Gastrocnemius medialis (tissue), 4 donors: Measurements from ENCODE around the gene ZNF630. TPM values are rescaled to one million over a fixed set of nuclear protein-coding genes. Genes with fewer than 3 reads are reported as not detected.

ENCODE experiments used
- ATAC-seq, 2 donors: fragments of 150-250 bp; one replicate each; pipeline ENCODE4 v1.9.1; 2016
- DNase-seq, 2 donors: peaks; one replicate each; pipeline ENCODE4 v3.0.0-alpha.2; 2019
- H3K27ac ChIP-seq, 4 donors: fragments of 200-600 bp; sonication (generic); 1 replicate in 1 of 4; 2 replicates in 3 of 4; pipeline ENCODE4 v1.5.1; 2016 to 2018; ENCODE audit warnings: mild to moderate bottlenecking in 2 of 4, moderate library complexity in 1 of 4
- H3K27me3 ChIP-seq, 3 donors: fragments of 200-600 bp; sonication (generic) in 2 of 3; 1 replicate in 1 of 3; 2 replicates in 2 of 3; pipeline versions ENCODE4 v1.5.1 to v1.6.0; 2016 to 2019; ENCODE audit warnings: mild to moderate bottlenecking in 1 of 3, moderate library complexity in 1 of 3
- H3K36me3 ChIP-seq, 2 donors: fragments of 200-600 bp; sonication (generic) in 1 of 2; one replicate each; pipeline ENCODE4 v1.5.1; 2017 to 2018
- H3K4me1 ChIP-seq, 2 donors: fragments of 200-600 bp; sonication (generic) in 1 of 2; one replicate each; pipeline ENCODE4 v1.5.1; 2016 to 2017; ENCODE audit warnings: mild to moderate bottlenecking in 2 of 2
- H3K4me3 ChIP-seq, 4 donors: fragments of 200-600 bp; sonication (generic) in 3 of 4; 1 replicate in 1 of 4; 2 replicates in 3 of 4; pipeline ENCODE4 v1.5.1; 2016 to 2019; ENCODE audit warnings: mild to moderate bottlenecking in 2 of 4
- H3K9me3 ChIP-seq, 3 donors: fragments of 200-600 bp; sonication (generic) in 2 of 3; 1 replicate in 1 of 3; 2 replicates in 2 of 3; pipeline ENCODE4 v1.5.1; 2016 to 2019
- POLR2A ChIP-seq, 2 donors: fragments of 450-650 bp; IDR thresholded peaks; one replicate each; pipeline ENCODE4 v1.6.1; 2017; ENCODE audit warnings: antibody characterized with exemption in 2 of 2, mild to moderate bottlenecking in 2 of 2, moderate library complexity in 2 of 2
- in situ Hi-C, 4 donors: fragments of 200-750 bp; cut with MboI; loops; one replicate each; pipeline versions ENCODE4 v1.15.0 to v1.8.0; 2017; ENCODE audit warnings: low sequenced_read_pairs in 4 of 4
- intact Hi-C: fragments of 100-400 bp; cut with DNase I; formaldehyde crosslinking; loops from one replicate; pipeline ENCODE4 v1.15.1; 2023; ENCODE audit warnings: low total_unique reads
- total RNA-seq, 4 donors: library from RNA; depleted of rRNA; stranded (reverse); fragments of >200 nt; gene quantifications; one replicate each; pipeline versions ENCODE4 v1.1.0 to v1.2.3, GENCODE V29; 2016
- TF ChIP-seq, protein P1 (sequence below), 5 experiments: fragments of 450-650 bp in 3 of 5; fragments of 200-600 bp in 2 of 5; sonication (generic) in 2 of 5; IDR thresholded peaks in 4 of 5; conservative IDR thresholded peaks in 1 of 5; 1 replicate in 4 of 5; 2 replicates in 1 of 5; pipeline ENCODE4 v1.5.1; 2016 to 2019; ENCODE audit warnings: antibody characterized with exemption in 5 of 5, mild to moderate bottlenecking in 3 of 5, moderate library complexity in 3 of 5

ZNF630 gene
- total RNA-seq, 4 donors from 2014 or later: 0.18 to 0.82 (median 0.59) TPM

DNA sequence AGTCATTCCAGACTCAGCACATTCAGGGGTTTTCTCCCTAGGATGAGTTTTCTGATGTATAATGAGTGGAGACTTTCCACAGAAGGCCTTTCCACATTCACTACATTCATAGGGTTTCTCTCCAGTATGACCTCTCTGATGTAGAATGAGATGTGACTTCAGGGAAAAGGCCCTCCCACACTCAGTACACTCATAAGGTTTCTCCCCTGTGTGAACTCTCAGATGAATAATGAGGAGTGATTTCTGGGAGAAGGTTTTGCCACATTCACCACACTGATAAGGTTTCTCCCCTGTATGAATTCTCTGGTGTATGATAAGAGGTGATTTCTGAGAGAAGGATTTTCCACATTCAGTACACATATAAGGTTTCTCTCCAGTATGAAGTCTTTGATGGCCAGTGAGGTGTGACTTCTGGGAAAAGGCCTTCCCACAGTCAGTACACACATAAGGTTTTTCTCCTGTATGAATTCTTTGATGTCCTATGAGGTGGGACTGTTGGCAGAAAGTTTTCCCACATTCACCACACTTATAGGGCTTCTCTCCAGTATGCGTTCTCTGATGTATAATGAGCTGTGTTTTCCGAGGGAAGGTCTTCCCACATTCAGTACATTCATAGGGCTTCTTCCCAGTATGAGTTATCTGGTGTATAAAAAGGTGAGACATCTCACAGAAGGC lies 12.7 kb downstream of the ZNF630 start:
- intact Hi-C loops: no loop called here
- H3K36me3 ChIP-seq: no peaks in the 10 kb centered on the region

DNA sequence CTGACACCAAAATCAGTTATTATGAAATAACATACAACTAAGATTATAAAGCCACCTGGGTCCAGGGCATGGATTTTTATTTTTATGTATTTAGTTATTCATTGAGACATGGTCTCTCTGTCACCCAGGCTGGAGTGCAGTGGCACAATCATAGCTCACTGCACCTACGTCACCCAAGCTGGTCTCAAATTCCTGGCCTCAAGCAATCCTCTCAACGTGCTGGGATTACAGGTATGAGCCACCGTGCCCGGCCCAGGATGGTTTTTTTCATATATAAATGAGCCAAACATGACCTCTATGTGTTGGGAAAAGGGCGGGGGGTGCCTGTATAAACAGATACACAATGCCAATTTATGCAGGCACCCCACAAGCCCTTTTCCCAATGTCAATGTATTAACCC lies 24.6 kb downstream of the ZNF630 start:
- Histone ChIP-seq H3K36me3 (no peaks in the 10 kb centered on the region), H3K4me3 (no peak overlapping the region), H3K4me1 (no peaks in the 10 kb centered on the region), H3K27ac (no peak overlapping the region), H3K9me3 (no peaks in the 10 kb centered on the region), H3K27me3 (no peaks in the 10 kb centered on the region)
- ATAC-seq (no peak), DNase-seq (no peak)
- TF ChIP-seq, protein P1, sequence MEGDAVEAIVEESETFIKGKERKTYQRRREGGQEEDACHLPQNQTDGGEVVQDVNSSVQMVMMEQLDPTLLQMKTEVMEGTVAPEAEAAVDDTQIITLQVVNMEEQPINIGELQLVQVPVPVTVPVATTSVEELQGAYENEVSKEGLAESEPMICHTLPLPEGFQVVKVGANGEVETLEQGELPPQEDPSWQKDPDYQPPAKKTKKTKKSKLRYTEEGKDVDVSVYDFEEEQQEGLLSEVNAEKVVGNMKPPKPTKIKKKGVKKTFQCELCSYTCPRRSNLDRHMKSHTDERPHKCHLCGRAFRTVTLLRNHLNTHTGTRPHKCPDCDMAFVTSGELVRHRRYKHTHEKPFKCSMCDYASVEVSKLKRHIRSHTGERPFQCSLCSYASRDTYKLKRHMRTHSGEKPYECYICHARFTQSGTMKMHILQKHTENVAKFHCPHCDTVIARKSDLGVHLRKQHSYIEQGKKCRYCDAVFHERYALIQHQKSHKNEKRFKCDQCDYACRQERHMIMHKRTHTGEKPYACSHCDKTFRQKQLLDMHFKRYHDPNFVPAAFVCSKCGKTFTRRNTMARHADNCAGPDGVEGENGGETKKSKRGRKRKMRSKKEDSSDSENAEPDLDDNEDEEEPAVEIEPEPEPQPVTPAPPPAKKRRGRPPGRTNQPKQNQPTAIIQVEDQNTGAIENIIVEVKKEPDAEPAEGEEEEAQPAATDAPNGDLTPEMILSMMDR (IDR thresholded peaks at IDR 0.05 in 4 of 5, conservative IDR thresholded peaks at IDR 0.05 in 1 of 5): no peak
- no peak for TF ChIP-seq POLR2A (IDR thresholded peaks at IDR 0.05)
- intact Hi-C loops: no loop called here
- in situ Hi-C loops: loop anchor here in 1 of 4 donors (25.0 kb wide), 1 partner anchor 185 kb away; no protein-coding TSS in a partner anchor

More for the DNA sequence above, 12.7 kb downstream of the ZNF630 start:
- no peak for DNase-seq
- ATAC-seq: no peak
- Histone ChIP-seq H3K27me3 (peaks cover 0 to 2% (median 0%) of the 10 kb centered on the region in 3 donors), H3K9me3 (peaks cover 0 to 23% (median 0%) of the 10 kb centered on the region in 3 donors), H3K4me1 (no peaks in the 10 kb centered on the region), H3K4me3 (no peak overlapping the region), H3K27ac (no peak overlapping the region)
- TF ChIP-seq, protein P1 (IDR thresholded peaks at IDR 0.05 in 4 of 5, conservative IDR thresholded peaks at IDR 0.05 in 1 of 5): no peak
- TF ChIP-seq POLR2A (IDR thresholded peaks at IDR 0.05): no peak
- in situ Hi-C loops: no loop called here

DNA sequence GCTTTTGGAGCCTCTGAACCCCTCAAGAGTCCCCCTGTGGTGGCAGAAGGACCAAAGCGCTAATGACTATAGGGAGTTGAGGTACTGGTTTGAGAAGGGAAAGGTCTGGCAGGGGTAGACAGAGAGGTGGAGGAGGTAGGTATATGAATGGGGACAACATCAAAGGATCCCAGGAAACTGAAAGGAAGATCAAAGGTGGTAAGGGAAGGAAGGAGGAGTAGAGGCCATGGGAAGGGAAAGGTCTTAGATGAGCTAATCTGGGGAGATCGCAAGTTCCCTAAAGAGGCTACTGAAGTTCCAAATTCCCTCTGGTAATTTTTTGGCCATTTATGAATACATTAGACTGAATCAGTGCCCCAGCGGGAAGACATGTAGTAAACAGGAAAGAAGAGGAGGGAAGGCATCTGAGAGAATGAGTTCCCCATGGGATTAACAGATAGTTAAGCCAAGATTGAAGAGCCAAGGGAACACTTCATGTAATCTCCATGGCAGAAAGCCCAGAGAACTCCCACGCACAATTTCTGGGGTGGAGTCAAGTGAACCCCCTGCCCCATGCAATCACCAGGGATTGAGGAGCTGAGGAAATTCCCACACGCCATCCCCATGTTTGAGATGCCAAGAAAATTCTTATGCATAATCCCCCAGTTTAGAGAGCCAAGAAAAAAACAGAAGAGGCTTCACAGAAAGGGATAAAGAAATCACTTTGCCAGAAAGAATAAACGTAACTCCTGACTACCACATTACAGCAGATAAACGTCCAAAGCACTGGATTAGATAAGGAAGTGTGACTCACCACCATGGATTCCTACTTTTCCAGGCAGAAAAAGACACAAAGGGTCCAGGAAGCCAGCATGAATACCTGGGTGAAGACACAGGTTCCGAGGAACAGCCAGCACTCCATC lies 25.8 kb downstream of the ZNF630 start:
- ATAC-seq (peak in 1 of 2 donors; percentile 16), DNase-seq (no peak)
- TF ChIP-seq, protein P1 (IDR thresholded peaks at IDR 0.05 in 4 of 5, conservative IDR thresholded peaks at IDR 0.05 in 1 of 5): no peak
- no peak for TF ChIP-seq POLR2A (IDR thresholded peaks at IDR 0.05)
- in situ Hi-C loops: loop anchor here in 1 of 4 donors (25.0 kb wide), 1 partner anchor 183 kb away; no protein-coding TSS in a partner anchor
- Histone ChIP-seq H3K27ac (peak overlapping the region in 3 of 4 donors; percentile 23 to 55 (median 50)), H3K27me3 (no peaks in the 10 kb centered on the region), H3K9me3 (no peaks in the 10 kb centered on the region), H3K4me3 (no peak overlapping the region), H3K36me3 (no peaks in the 10 kb centered on the region), H3K4me1 (no peaks in the 10 kb centered on the region)
- intact Hi-C loops: no loop called here

DNA sequence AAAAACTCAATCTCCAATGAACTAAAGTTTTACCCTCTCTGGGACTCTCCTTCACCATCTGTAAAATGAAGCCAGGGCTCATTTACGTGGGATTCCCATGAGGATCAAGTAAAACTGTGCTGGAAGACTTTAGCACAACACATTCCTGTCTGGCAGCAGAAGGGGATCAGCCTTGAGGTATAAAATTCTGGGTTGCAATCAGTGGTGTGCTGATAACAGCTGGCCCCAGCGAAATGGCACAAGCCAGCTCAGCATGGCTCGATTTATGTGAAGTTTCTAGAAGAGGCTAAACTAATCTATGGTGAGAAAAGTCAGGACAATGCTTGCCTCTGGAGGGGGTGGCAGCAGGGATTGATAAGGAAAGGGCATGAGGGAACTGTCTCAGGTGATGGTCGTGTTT lies 28.4 kb downstream of the ZNF630 start:
- intact Hi-C loops: no loop called here

More for the DNA sequence above, 28.4 kb downstream of the ZNF630 start:
- Histone ChIP-seq H3K27me3 (no peaks in the 10 kb centered on the region), H3K4me3 (no peak overlapping the region), H3K27ac (no peak overlapping the region), H3K4me1 (no peaks in the 10 kb centered on the region), H3K36me3 (no peaks in the 10 kb centered on the region), H3K9me3 (no peaks in the 10 kb centered on the region)
- DNase-seq: no peak
- in situ Hi-C loops: loop anchor here in 1 of 4 donors (25.0 kb wide), 1 partner anchor 181 kb away; no protein-coding TSS in a partner anchor
- TF ChIP-seq, protein P1 (IDR thresholded peaks at IDR 0.05 in 4 of 5, conservative IDR thresholded peaks at IDR 0.05 in 1 of 5): no peak
- TF ChIP-seq POLR2A (IDR thresholded peaks at IDR 0.05): no peak
- ATAC-seq: no peak
